Upper lobe of left lung (tissue), 6 donors: ENCODE results near the gene NR3C2. TPM values are rescaled to one million over a fixed set of nuclear protein-coding genes. Genes with fewer than 3 reads are reported as not detected.

Experiments used
- ATAC-seq, 2 donors: fragments of 200-7000 bp; cut with Tn5 transposase; one replicate each; pipeline ENCODE4 v1.9.1; 2022; ENCODE audit warnings: mild to moderate bottlenecking in 2 of 2, moderate library complexity in 2 of 2; ENCODE audit not compliant: low FRiP score in 2 of 2
- DNase-seq, 2 donors: peaks; one replicate each; pipeline ENCODE4 v3.0.0-alpha.2; 2019 to 2020
- H3K27ac ChIP-seq, 4 donors: fragments of 200-600 bp; sonication (generic); one replicate each; pipeline ENCODE4 v1.5.1; 2016 to 2019
- H3K27me3 ChIP-seq, 4 donors: fragments of 200-600 bp; sonication (generic); one replicate each; pipeline ENCODE4 v1.5.1; 2017 to 2019
- H3K36me3 ChIP-seq, 4 donors: fragments of 200-600 bp; sonication (generic); one replicate each; pipeline ENCODE4 v1.5.1; 2016 to 2019
- H3K4me1 ChIP-seq, 4 donors: fragments of 200-600 bp; sonication (generic); one replicate each; pipeline ENCODE4 v1.5.1; 2018 to 2019
- H3K4me3 ChIP-seq, 4 donors: fragments of 200-600 bp; sonication (generic); one replicate each; pipeline ENCODE4 v1.5.1; 2017 to 2019; ENCODE audit warnings: mild to moderate bottlenecking in 2 of 4, moderate library complexity in 1 of 4
- H3K9me3 ChIP-seq, 4 donors: fragments of 200-600 bp; sonication (generic); one replicate each; pipeline ENCODE4 v1.5.1; 2018 to 2019
- EP300 ChIP-seq, 4 donors: sonication (generic); formaldehyde crosslinking; IDR thresholded peaks; one replicate each; pipeline ENCODE4 v1.5.1; 2017; ENCODE audit warnings: antibody characterized with exemption in 4 of 4, control low read depth in 2 of 4
- POLR2A ChIP-seq, 4 donors: fragments of 450-650 bp; IDR thresholded peaks; one replicate each; pipeline ENCODE4 v1.5.1; 2016 to 2017; ENCODE audit warnings: antibody characterized with exemption in 4 of 4, mild to moderate bottlenecking in 2 of 4
- POLR2AphosphoS5 ChIP-seq, 2 donors: sonication (generic); formaldehyde crosslinking; IDR thresholded peaks; one replicate each; pipeline ENCODE4 v1.5.1; 2017; ENCODE audit warnings: antibody characterized with exemption in 2 of 2
- WGBS, 2 donors: methylation state at CpG; one replicate each; pipeline ENCODE4 v1.1.5; 2017 to 2018; 5-methylcytosine and 5-hydroxymethylcytosine counted together
- total RNA-seq, 6 donors: library from RNA; depleted of rRNA in 4 of 6; stranded (reverse); fragments of >200 nt in 4 of 6; gene quantifications; one replicate each; pipeline versions ENCODE4 v1.1.0 to v1.2.1, GENCODE V29; 2016 to 2021
- TF ChIP-seq, protein P1 (sequence below), 6 experiments: fragments of 450-650 bp in 4 of 6; fragments of 200-600 bp in 2 of 6; sonication (generic) in 2 of 6; IDR thresholded peaks; one replicate each; pipeline ENCODE4 v1.5.1; 2016 to 2019; ENCODE audit warnings: antibody characterized with exemption in 6 of 6
- donor health status: DM: no; HTN: no; CAD: no; lungs with moderate emphysema.
- donor health status: DM: no; HTN: yes; CAD: no; lungs with severe emphysema.

The NR3C2 gene
- total RNA-seq, 6 donors from 2014 or later: 10.3 to 39.8 (median 23.7) TPM

DNA sequence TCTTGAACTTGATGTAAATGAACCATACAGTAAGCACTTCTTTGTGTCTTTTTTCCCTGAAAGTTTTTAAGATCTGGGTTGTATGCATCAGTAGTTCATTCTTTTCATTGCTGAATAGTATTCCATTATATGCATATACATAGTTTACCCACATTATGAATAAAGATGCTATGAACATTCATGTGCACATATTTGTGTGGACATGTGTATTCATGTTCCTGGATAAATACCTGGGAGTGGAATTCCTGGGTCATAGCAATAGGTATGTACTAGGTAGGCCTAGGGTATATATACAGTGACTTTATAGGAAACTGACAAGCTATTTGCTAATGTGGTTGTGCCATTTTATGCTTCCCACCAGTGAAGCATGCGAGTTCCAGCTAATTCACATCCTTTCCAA lies 215.9 kb downstream of the NR3C2 start:
- TF ChIP-seq EP300 (IDR thresholded peaks at IDR 0.05) (no peak), POLR2AphosphoS5 (IDR thresholded peaks at IDR 0.05) (no peak), POLR2A (IDR thresholded peaks at IDR 0.05) (no peak)
- TF ChIP-seq, protein P1, sequence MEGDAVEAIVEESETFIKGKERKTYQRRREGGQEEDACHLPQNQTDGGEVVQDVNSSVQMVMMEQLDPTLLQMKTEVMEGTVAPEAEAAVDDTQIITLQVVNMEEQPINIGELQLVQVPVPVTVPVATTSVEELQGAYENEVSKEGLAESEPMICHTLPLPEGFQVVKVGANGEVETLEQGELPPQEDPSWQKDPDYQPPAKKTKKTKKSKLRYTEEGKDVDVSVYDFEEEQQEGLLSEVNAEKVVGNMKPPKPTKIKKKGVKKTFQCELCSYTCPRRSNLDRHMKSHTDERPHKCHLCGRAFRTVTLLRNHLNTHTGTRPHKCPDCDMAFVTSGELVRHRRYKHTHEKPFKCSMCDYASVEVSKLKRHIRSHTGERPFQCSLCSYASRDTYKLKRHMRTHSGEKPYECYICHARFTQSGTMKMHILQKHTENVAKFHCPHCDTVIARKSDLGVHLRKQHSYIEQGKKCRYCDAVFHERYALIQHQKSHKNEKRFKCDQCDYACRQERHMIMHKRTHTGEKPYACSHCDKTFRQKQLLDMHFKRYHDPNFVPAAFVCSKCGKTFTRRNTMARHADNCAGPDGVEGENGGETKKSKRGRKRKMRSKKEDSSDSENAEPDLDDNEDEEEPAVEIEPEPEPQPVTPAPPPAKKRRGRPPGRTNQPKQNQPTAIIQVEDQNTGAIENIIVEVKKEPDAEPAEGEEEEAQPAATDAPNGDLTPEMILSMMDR (IDR thresholded peaks at IDR 0.05): no peak
- H3K27ac ChIP-seq: no peak overlapping the region
- H3K4me1 ChIP-seq: peaks cover 0 to 7% (median 2%) of the 10 kb centered on the region in 4 donors
- no peaks in the 10 kb centered on the region for H3K36me3 ChIP-seq
- WGBS, 2 donors: 100% methylated on average over 1 of the region's 1 CpG
- ATAC-seq: no peak
- no peaks in the 10 kb centered on the region for H3K9me3 ChIP-seq
- H3K27me3 ChIP-seq: no peaks in the 10 kb centered on the region
- no peak for DNase-seq
- H3K4me3 ChIP-seq: no peak overlapping the region

- no peak overlapping the region for H3K4me3 ChIP-seq
- DNase-seq (no peak), ATAC-seq (no peak)
- peaks cover 0 to 7% (median 2%) of the 10 kb centered on the region in 4 donors for H3K4me1 ChIP-seq
- TF ChIP-seq POLR2AphosphoS5 (IDR thresholded peaks at IDR 0.05) (no peak), EP300 (IDR thresholded peaks at IDR 0.05) (no peak), POLR2A (IDR thresholded peaks at IDR 0.05) (no peak)
- TF ChIP-seq, protein P1 (IDR thresholded peaks at IDR 0.05): no peak
- no peaks in the 10 kb centered on the region for H3K9me3 ChIP-seq
- H3K36me3 ChIP-seq: no peaks in the 10 kb centered on the region
- H3K27ac ChIP-seq: no peak overlapping the region
- H3K27me3 ChIP-seq: no peaks in the 10 kb centered on the region
- WGBS, 2 donors: 53 to 63% methylated on average over 1 of the region's 1 CpG
Observed at GRCh38 chr4:148225639-148226038, 216.6 kb downstream of the NR3C2 start.

DNA sequence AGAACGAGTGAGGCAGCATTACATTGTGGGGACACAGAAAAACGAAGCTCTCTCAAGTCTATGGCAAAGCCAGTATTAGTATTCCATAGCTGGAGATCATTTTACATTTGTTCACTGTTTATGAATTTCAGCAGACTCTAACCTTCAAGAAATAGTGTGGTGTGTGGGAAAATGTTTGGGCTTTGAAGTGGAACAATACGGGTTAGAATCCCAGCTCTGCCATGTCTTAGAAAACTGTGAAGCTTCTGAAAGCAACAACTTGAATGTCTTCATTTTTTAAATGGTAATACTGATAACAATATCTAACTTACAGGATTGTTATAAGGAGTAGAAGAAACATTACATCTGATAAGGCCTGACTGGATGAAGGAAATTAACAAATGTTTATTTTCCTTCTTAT lies 217.7 kb downstream of the NR3C2 start:
- H3K9me3 ChIP-seq: no peaks in the 10 kb centered on the region
- H3K27ac ChIP-seq: no peak overlapping the region
- H3K4me3 ChIP-seq: no peak overlapping the region
- ATAC-seq: no peak
- no peaks in the 10 kb centered on the region for H3K27me3 ChIP-seq
- TF ChIP-seq, protein P1 (IDR thresholded peaks at IDR 0.05): no peak
- TF ChIP-seq EP300 (IDR thresholded peaks at IDR 0.05) (no peak), POLR2A (IDR thresholded peaks at IDR 0.05) (no peak), POLR2AphosphoS5 (IDR thresholded peaks at IDR 0.05) (no peak)
- 55 to 74% methylated on average over 3 of the region's 3 CpGs for WGBS, 2 donors
- no peak for DNase-seq
- no peaks in the 10 kb centered on the region for H3K36me3 ChIP-seq
- H3K4me1 ChIP-seq: peaks cover 0 to 7% (median 2%) of the 10 kb centered on the region in 4 donors

DNA sequence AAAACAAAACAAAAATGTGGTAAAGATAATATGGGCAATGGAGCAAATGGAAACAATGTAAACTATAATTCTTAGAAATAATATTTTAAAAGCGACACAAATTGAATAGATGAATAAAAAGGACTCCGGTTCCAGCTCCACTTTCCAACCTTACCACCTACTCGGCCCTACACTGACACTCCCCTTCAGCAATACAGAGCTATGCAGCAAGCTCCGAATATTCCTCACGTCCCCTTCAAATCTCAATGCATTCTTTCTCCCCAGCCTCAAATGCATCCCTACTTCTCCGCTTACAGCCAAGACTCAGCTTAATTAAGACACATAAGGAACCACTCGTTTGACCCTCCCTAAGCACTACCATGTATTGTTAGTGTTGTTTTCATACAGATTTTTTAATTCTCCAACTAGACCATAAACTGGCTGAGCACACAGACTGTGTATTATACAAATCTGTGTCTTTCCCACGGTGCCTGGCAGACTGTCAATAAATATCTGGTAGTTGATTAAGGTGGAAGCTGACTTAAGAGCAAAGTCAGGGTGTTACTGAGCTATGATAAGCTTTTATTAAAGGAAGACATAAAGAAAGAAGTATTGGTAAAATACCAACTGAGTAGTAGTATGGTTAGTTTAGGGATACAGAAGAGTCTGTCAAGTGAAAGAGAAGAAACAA lies 219.1 kb downstream of the NR3C2 start:
- no peak overlapping the region for H3K4me3 ChIP-seq
- peaks cover 0 to 7% (median 2%) of the 10 kb centered on the region in 4 donors for H3K4me1 ChIP-seq
- 83 to 87% methylated on average over 8 of the region's 8 CpGs for WGBS, 2 donors
- no peaks in the 10 kb centered on the region for H3K36me3 ChIP-seq
- H3K9me3 ChIP-seq: no peaks in the 10 kb centered on the region
- DNase-seq: no peak
- H3K27ac ChIP-seq: no peak overlapping the region
- H3K27me3 ChIP-seq: no peaks in the 10 kb centered on the region
- ATAC-seq: no peak
- TF ChIP-seq POLR2A (IDR thresholded peaks at IDR 0.05) (no peak), EP300 (IDR thresholded peaks at IDR 0.05) (no peak), POLR2AphosphoS5 (IDR thresholded peaks at IDR 0.05) (no peak)
- TF ChIP-seq, protein P1 (IDR thresholded peaks at IDR 0.05): no peak
